HG03045 (cell line): ENCODE measurements around the gene SART3.
A peak's percentile ranks its signal among the peaks of the same experiment; 100 is the strongest.
"Not testable (repeated sequence)": the region's sequence is repeated elsewhere in the genome, so short reads cannot be mapped to it uniquely, and the experiment has no call there.

Experiments used
- ATAC-seq: cut with Tn5 transposase; IDR thresholded peaks from one replicate; pipeline ENCODE4 v1.9.1; 2021; ENCODE audit warnings: mild to moderate bottlenecking, moderate library complexity; ENCODE audit not compliant: unreplicated experiment

SART3 gene

GRCh38 chr12:108564724-108565123 lies 3.8 kb upstream of the SART3 start:
- no peak for ATAC-seq

- no peak for ATAC-seq
Observed at GRCh38 chr12:108563804-108564151, 2.8 kb upstream of the SART3 start.

GRCh38 chr12:108563136-108563803 lies 2.3 kb upstream of the SART3 start:
- peak; percentile 32 for ATAC-seq

- peak; percentile 59 for ATAC-seq
Observed at GRCh38 chr12:108562348-108563135, 1.6 kb upstream of the SART3 start, which contains the start of gene ISCU. TSS of gene ISCU (plus strand) at chr12:108562596. CDS start at chr12:108562623, 27 bp downstream.

GRCh38 chr12:108561852-108562347 lies 927 bp upstream of the SART3 start:
- no peak for ATAC-seq

GRCh38 chr12:108560321-108560721 lies 652 bp downstream of the SART3 start:
- no peak for ATAC-seq

GRCh38 chr12:108559748-108560147 lies 1.2 kb downstream of the SART3 start:
- no peak for ATAC-seq

- no peak for ATAC-seq
Observed at GRCh38 chr12:108559007-108559655, 1.8 kb downstream of the SART3 start.

- ATAC-seq = not testable (repeated sequence)
Observed at GRCh38 chr12:108555383-108555782, 5.6 kb downstream of the SART3 start.

GRCh38 chr12:108553799-108554198 lies 7.2 kb downstream of the SART3 start:
- ATAC-seq = no peak

GRCh38 chr12:108551535-108551934 lies 9.4 kb downstream of the SART3 start:
- no peak for ATAC-seq

GRCh38 chr12:108548954-108549521 lies 11.9 kb downstream of the SART3 start:
- ATAC-seq = no peak

GRCh38 chr12:108547686-108548085 lies 13.3 kb downstream of the SART3 start:
- ATAC-seq = no peak

GRCh38 chr12:108543652-108544051 lies 17.3 kb downstream of the SART3 start:
- no peak for ATAC-seq

- no peak for ATAC-seq
Observed at GRCh38 chr12:108542320-108542719, 18.7 kb downstream of the SART3 start.

- ATAC-seq = no peak
Observed at GRCh38 chr12:108538616-108539195, 22.3 kb downstream of the SART3 start.

- ATAC-seq = no peak
Observed at GRCh38 chr12:108538146-108538545, 22.8 kb downstream of the SART3 start.

GRCh38 chr12:108531929-108532848 lies 28.8 kb downstream of the SART3 start:
- no peak for ATAC-seq

- no peak for ATAC-seq
Observed at GRCh38 chr12:108530161-108530560, 30.8 kb downstream of the SART3 start.

- ATAC-seq = no peak
Observed at GRCh38 chr12:108527166-108527496, 33.8 kb downstream of the SART3 start.
